SK-N-SH treated with all-trans-retinoic acid at 6 μM for 48 hours (cell line): ENCODE data around the gene KCNE2.

Experiments
- ATAC-seq: fragments of 200-7000 bp; cut with Tn5 transposase; 3 replicates; pipeline ENCODE4 v1.9.1; 2020; ENCODE audit warnings: mild to moderate bottlenecking, moderate library complexity
- BACH2 ChIP-seq: fragments of 250-450 bp; sonication (Bioruptor Pico); IDR thresholded peaks from 2 replicates; pipeline ENCODE4 v1.9.0; 2021; ENCODE audit warnings: mild to moderate bottlenecking, borderline replicate concordance
- CREB5 ChIP-seq: fragments of 250-450 bp; sonication (Bioruptor Pico); IDR thresholded peaks from 2 replicates; pipeline ENCODE4 v1.5.1; 2020; ENCODE audit warnings: low read depth, mild to moderate bottlenecking, moderate library complexity
- CSDC2 ChIP-seq: fragments of 250-450 bp; sonication (Bioruptor Pico); IDR thresholded peaks from 2 replicates; pipeline ENCODE4 v1.5.0; 2020; ENCODE audit warnings: mild to moderate bottlenecking, moderate library complexity
- GLIS3 ChIP-seq: fragments of 250-450 bp; sonication (Bioruptor Pico); IDR thresholded peaks from 2 replicates; pipeline ENCODE4 v1.5.0; 2020; ENCODE audit warnings: mild to moderate bottlenecking, moderate library complexity
- ISL1 ChIP-seq: fragments of 250-450 bp; sonication (Bioruptor Pico); IDR thresholded peaks from 2 replicates; pipeline ENCODE4 v2.1.2; 2022; ENCODE audit warnings: mild to moderate bottlenecking, moderate library complexity
- OSR1 ChIP-seq: fragments of 250-450 bp; sonication (Bioruptor Pico); IDR thresholded peaks from 2 replicates; pipeline ENCODE4 v1.8.0; 2022; ENCODE audit warnings: moderate library complexity, mild to moderate bottlenecking, inconsistent platforms
- POU6F1 ChIP-seq: fragments of 250-450 bp; sonication (Bioruptor Pico); IDR thresholded peaks from 2 replicates; pipeline ENCODE4 v1.8.0; 2021; ENCODE audit warnings: low read depth, mild to moderate bottlenecking, moderate library complexity, borderline replicate concordance
- PPARA ChIP-seq: fragments of 250-450 bp; sonication (Bioruptor Pico); IDR thresholded peaks from 2 replicates; pipeline ENCODE4 v1.5.0; 2020; ENCODE audit warnings: mild to moderate bottlenecking, borderline replicate concordance
- RARB ChIP-seq: fragments of 250-450 bp; sonication (Bioruptor Pico); IDR thresholded peaks from 2 replicates; pipeline ENCODE4 v1.8.0; 2021; ENCODE audit warnings: mild to moderate bottlenecking, moderate library complexity
- SNAI2 ChIP-seq: fragments of 250-450 bp; sonication (Bioruptor Pico); IDR thresholded peaks from 2 replicates; pipeline ENCODE4 v1.5.0; 2020; ENCODE audit warnings: mild to moderate bottlenecking, moderate library complexity
- TCF4 ChIP-seq: fragments of 250-450 bp; sonication (Bioruptor Pico); IDR thresholded peaks from 2 replicates; pipeline ENCODE4 v1.8.0; 2021; ENCODE audit warnings: mild to moderate bottlenecking, moderate library complexity, borderline replicate concordance
- TOX ChIP-seq: fragments of 250-450 bp; sonication (Bioruptor Pico); IDR thresholded peaks from 2 replicates; pipeline ENCODE4 v1.8.0; 2021; ENCODE audit warnings: mild to moderate bottlenecking, moderate library complexity, borderline replicate concordance
- ZC3H10 ChIP-seq: fragments of 250-450 bp; sonication (Bioruptor Pico); IDR thresholded peaks from 2 replicates; pipeline ENCODE4 v1.5.1; 2021; ENCODE audit warnings: mild to moderate bottlenecking, moderate library complexity
- ZFP3 ChIP-seq: fragments of 250-450 bp; sonication (Bioruptor Pico); IDR thresholded peaks from 2 replicates; pipeline ENCODE4 v1.5.0; 2020; ENCODE audit warnings: mild to moderate bottlenecking, moderate library complexity
- ZNF565 ChIP-seq: fragments of 450-650 bp; formaldehyde crosslinking; conservative IDR thresholded peaks from 2 replicates; pipeline ENCODE4 v1.5.0; 2020; ENCODE audit warnings: low read depth, mild to moderate bottlenecking, moderate library complexity
- ZNF70 ChIP-seq: fragments of 450-650 bp; formaldehyde crosslinking; IDR thresholded peaks from 2 replicates; pipeline ENCODE4 v1.5.0; 2020; ENCODE audit warnings: mild to moderate bottlenecking, moderate library complexity
- TF ChIP-seq, protein P1 (sequence below): fragments of 250-450 bp; sonication (Bioruptor Pico); IDR thresholded peaks from 2 replicates; pipeline ENCODE4 v1.8.0; 2020; ENCODE audit warnings: mild to moderate bottlenecking, moderate library complexity, borderline replicate concordance
- TF ChIP-seq, protein P2 (sequence below): fragments of 250-450 bp; sonication (Bioruptor Pico); IDR thresholded peaks from 2 replicates; pipeline ENCODE4 v1.5.0; 2020; ENCODE audit warnings: mild to moderate bottlenecking, moderate library complexity
- TF ChIP-seq, protein P3 (sequence below): fragments of 250-450 bp; sonication (Bioruptor Pico); IDR thresholded peaks from 2 replicates; pipeline ENCODE4 v1.5.1; 2021; ENCODE audit warnings: mild to moderate bottlenecking, moderate library complexity

The KCNE2 gene

GRCh38 chr21:34332347-34332746, 31.5 kb upstream of the KCNE2 start (continued):
- no peak for TF ChIP-seq CREB5 (CRISPR knock-in tag)
- no peak for TF ChIP-seq ZNF565 (CRISPR knock-in tag)
- TF ChIP-seq ZNF70 (CRISPR knock-in tag), result no peak
- no peak for TF ChIP-seq CSDC2
- TF ChIP-seq ZFP3, result no peak
- TF ChIP-seq PPARA (CRISPR knock-in tag), result no peak
- TF ChIP-seq POU6F1 (CRISPR knock-in tag), result no peak

DNA sequence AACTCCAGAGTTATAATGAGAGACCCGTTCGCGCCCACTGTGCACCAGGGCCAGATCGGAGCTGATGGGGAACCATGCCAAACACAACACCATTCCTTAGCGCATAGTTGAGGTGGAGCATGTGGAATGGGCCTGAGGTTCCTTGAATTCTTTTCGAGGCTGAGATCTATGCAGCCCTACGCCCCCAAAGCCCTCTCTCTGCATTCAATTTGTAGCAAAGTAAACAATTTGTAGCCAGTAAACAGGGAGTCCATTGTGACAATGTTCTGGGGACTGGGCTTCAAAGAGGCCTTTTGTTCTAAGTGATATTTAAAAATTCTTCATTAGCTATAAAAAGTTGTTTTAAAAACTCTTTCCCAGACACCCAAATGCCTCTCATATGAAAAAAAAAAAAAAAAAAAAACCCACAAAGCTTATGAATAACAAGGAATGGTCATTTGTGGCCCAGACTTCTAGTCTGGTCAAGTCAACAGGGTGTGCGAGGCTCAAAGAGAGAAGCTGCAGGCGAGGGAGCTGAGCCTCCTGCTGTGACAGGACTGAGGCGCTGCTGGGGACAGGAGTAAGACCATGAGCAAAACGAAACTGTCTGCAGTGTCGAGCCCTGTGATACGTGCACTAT, 30.6 kb upstream of the KCNE2 start:
- TF ChIP-seq BACH2 (CRISPR knock-in tag) (no peak), SNAI2 (CRISPR knock-in tag) (no peak), ZC3H10 (no peak), ISL1 (CRISPR knock-in tag) (no peak), OSR1 (CRISPR knock-in tag) (no peak), TCF4 (no peak), CSDC2 (no peak), RARB (CRISPR knock-in tag) (no peak), GLIS3 (no peak)
- TF ChIP-seq, protein P1, sequence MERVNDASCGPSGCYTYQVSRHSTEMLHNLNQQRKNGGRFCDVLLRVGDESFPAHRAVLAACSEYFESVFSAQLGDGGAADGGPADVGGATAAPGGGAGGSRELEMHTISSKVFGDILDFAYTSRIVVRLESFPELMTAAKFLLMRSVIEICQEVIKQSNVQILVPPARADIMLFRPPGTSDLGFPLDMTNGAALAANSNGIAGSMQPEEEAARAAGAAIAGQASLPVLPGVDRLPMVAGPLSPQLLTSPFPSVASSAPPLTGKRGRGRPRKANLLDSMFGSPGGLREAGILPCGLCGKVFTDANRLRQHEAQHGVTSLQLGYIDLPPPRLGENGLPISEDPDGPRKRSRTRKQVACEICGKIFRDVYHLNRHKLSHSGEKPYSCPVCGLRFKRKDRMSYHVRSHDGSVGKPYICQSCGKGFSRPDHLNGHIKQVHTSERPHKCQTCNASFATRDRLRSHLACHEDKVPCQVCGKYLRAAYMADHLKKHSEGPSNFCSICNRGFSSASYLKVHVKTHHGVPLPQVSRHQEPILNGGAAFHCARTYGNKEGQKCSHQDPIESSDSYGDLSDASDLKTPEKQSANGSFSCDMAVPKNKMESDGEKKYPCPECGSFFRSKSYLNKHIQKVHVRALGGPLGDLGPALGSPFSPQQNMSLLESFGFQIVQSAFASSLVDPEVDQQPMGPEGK (CRISPR knock-in tag), result no peak
- TF ChIP-seq, protein P2, sequence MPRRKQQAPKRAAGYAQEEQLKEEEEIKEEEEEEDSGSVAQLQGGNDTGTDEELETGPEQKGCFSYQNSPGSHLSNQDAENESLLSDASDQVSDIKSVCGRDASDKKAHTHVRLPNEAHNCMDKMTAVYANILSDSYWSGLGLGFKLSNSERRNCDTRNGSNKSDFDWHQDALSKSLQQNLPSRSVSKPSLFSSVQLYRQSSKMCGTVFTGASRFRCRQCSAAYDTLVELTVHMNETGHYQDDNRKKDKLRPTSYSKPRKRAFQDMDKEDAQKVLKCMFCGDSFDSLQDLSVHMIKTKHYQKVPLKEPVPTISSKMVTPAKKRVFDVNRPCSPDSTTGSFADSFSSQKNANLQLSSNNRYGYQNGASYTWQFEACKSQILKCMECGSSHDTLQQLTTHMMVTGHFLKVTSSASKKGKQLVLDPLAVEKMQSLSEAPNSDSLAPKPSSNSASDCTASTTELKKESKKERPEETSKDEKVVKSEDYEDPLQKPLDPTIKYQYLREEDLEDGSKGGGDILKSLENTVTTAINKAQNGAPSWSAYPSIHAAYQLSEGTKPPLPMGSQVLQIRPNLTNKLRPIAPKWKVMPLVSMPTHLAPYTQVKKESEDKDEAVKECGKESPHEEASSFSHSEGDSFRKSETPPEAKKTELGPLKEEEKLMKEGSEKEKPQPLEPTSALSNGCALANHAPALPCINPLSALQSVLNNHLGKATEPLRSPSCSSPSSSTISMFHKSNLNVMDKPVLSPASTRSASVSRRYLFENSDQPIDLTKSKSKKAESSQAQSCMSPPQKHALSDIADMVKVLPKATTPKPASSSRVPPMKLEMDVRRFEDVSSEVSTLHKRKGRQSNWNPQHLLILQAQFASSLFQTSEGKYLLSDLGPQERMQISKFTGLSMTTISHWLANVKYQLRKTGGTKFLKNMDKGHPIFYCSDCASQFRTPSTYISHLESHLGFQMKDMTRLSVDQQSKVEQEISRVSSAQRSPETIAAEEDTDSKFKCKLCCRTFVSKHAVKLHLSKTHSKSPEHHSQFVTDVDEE, result no peak
- ATAC-seq, result no peak

DNA sequence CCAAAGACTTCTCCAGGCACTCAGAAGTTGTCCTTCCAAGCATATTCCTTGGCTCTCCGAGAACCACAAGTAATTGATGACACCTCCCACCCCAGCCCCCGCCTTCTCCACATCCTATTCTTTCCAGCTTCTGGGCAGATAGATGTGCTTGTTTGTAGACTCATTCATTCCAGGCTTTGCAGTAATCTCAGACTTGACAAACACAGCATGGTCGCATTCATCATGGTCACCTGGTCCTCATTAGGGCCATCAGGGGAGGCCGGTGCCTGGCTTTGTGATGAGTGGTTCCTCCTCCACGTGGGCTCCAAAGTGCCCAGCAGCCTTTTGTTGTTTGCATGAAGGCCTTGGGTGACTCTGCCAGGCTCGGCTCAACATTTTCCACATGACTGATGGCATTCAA, 28.5 kb upstream of the KCNE2 start:
- TF ChIP-seq BACH2 (CRISPR knock-in tag) (no peak), ZC3H10 (no peak), ISL1 (CRISPR knock-in tag) (no peak), CREB5 (CRISPR knock-in tag) (no peak), GLIS3 (no peak), TCF4 (no peak), TOX (CRISPR knock-in tag) (no peak), ZFP3 (no peak)
- TF ChIP-seq, protein P3, sequence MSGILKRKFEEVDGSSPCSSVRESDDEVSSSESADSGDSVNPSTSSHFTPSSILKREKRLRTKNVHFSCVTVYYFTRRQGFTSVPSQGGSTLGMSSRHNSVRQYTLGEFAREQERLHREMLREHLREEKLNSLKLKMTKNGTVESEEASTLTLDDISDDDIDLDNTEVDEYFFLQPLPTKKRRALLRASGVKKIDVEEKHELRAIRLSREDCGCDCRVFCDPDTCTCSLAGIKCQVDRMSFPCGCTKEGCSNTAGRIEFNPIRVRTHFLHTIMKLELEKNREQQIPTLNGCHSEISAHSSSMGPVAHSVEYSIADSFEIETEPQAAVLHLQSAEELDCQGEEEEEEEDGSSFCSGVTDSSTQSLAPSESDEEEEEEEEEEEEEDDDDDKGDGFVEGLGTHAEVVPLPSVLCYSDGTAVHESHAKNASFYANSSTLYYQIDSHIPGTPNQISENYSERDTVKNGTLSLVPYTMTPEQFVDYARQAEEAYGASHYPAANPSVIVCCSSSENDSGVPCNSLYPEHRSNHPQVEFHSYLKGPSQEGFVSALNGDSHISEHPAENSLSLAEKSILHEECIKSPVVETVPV (CRISPR knock-in tag), result no peak
- peak; percentile 51 for ATAC-seq
